HepG2 (cell line): ENCODE results near the gene TOPORS. TPM values are rescaled to one million over a fixed set of nuclear protein-coding genes. Genes with fewer than 3 reads are reported as not detected.

ENCODE experiments used
- DMAP1 ChIP-seq: IDR thresholded peaks from 2 replicates; pipeline ENCODE4 v1.6.1; 2016
- JUNB ChIP-seq: sonication (generic); formaldehyde crosslinking; IDR thresholded peaks from 2 replicates; pipeline ENCODE4 v1.8.0; 2022; ENCODE audit warnings: missing genetic modification reagents, mild to moderate bottlenecking, borderline replicate concordance
- NFIC ChIP-seq: IDR thresholded peaks from 2 replicates; pipeline ENCODE4 v1.6.1; 2012; ENCODE audit warnings: mild to moderate bottlenecking, low read length, inconsistent platforms
- PAX8 ChIP-seq: sonication (generic); formaldehyde crosslinking; IDR thresholded peaks from 2 replicates; pipeline ENCODE4 v1.8.0; 2022; ENCODE audit warnings: mild to moderate bottlenecking, missing genetic modification reagents, borderline replicate concordance
- POGK ChIP-seq: sonication (generic); formaldehyde crosslinking; conservative IDR thresholded peaks from 2 replicates; pipeline ENCODE4 v1.8.0; 2022; ENCODE audit warnings: mild to moderate bottlenecking, moderate library complexity, missing genetic modification reagents
- RFX3 ChIP-seq: IDR thresholded peaks from 2 replicates; pipeline ENCODE4 v1.6.1; 2016; ENCODE audit warnings: missing biosample characterization, missing genetic modification reagents
- RXRB ChIP-seq: IDR thresholded peaks from 2 replicates; pipeline ENCODE4 v1.6.1; 2016; ENCODE audit warnings: borderline replicate concordance, missing genetic modification reagents, missing compliant biosample characterization
- ZBTB33 ChIP-seq: sonication (generic); formaldehyde crosslinking; IDR thresholded peaks from 2 replicates; pipeline ENCODE4 v1.4.0; 2020; ENCODE audit warnings: missing genetic modification reagents
- ZBTB39 ChIP-seq: sonication (generic); formaldehyde crosslinking; IDR thresholded peaks from 2 replicates; pipeline ENCODE4 v1.5.0; 2020; ENCODE audit warnings: missing genetic modification reagents
- ZNF574 ChIP-seq: sonication (generic); formaldehyde crosslinking; IDR thresholded peaks from 2 replicates; pipeline ENCODE4 v1.4.0; 2020; ENCODE audit warnings: missing genetic modification reagents
- ZNF646 ChIP-seq: sonication (generic); formaldehyde crosslinking; IDR thresholded peaks from 2 replicates; pipeline ENCODE4 v1.9.0; 2021; ENCODE audit warnings: mild to moderate bottlenecking, missing genetic modification reagents
- ZNF709 ChIP-seq: sonication (generic); formaldehyde crosslinking; IDR thresholded peaks from 2 replicates; pipeline ENCODE4 v1.5.0; 2020; ENCODE audit warnings: mild to moderate bottlenecking, missing genetic modification reagents
- ZNF790 ChIP-seq: sonication (generic); formaldehyde crosslinking; IDR thresholded peaks from 2 replicates; pipeline ENCODE4 v1.8.0; 2022; ENCODE audit warnings: missing genetic modification reagents, mild to moderate bottlenecking, borderline replicate concordance
- polyA plus RNA-seq, 8 experiments: library from polyadenylated mRNA; depleted of rRNA in 3 of 8; stranded (reverse) in 7 of 8; unstranded in 1 of 8; fragments of >200 nt; fragmentation: Illumina TruSeq in 4 of 8; extraction: Trizol in 4 of 8; gene quantifications; 2 replicates each; pipeline versions ENCODE4 v1.2.1 to v1.2.3, GENCODE V29; 2011 to 2016; ENCODE audit warnings: low read depth in 4 of 8, missing spikeins in 1 of 8, mixed read lengths in 1 of 8; ENCODE audit not compliant: insufficient read depth in 1 of 8
- total RNA-seq, 5 experiments: library from RNA; depleted of rRNA; stranded (reverse); fragments of >200 nt; fragmentation: Illumina TruSeq; extraction: Trizol; gene quantifications; 2 replicates each; pipeline ENCODE4 v1.2.3, GENCODE V29; 2016; ENCODE audit warnings: low read depth in 1 of 5

The TOPORS gene
- total and polyA plus RNA-seq, 2 of the 13 experiments (the other 11 are each of a cell fraction or from before 2014, with no cell fraction given) = 6.8 to 19.6 TPM

- TF ChIP-seq DMAP1 (CRISPR knock-in tag) (peak; percentile 89), ZBTB39 (no peak), POGK (peak; percentile 72), RXRB (CRISPR knock-in tag) (peak; percentile 60; the same call in 1 of the 2 replicates), ZNF790 (CRISPR knock-in tag) (no peak; the same call in 1 of the 2 replicates), ZNF574 (CRISPR knock-in tag) (peak; percentile 90), NFIC (peak; percentile 65), ZNF646 (CRISPR knock-in tag) (no peak), ZBTB33 (no peak), JUNB (no peak), PAX8 (CRISPR knock-in tag) (peak; percentile 22; the same call in 1 of the 2 replicates), RFX3 (CRISPR knock-in tag) (no peak), ZNF709 (peak; percentile 38; the same call in 1 of the 2 replicates)
Measured at GRCh38 chr9:32552172-32552872, at the start of gene TOPORS, which contains the start of gene SMIM27 (continued).
